ENCODE measurements around the gene METTL23.

DNA sequence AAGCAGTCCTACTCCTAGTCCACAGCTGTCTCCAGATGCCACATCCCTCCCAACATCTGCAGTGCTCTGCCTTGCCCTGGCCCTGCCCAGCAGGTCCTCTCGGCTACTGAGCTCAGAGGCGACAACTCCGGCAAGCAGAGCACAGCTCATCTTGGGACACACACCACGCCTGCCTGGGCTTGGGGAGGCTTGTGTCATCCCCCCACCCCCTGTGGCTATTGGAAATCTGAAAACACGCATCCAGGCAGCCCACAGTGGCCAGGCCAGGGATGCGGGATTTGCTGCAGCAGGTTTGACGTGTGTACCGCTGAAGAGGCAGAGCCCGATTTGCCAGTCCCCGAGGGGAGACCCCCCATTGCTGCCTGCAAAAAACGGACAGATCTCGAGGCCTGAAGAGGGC lies 41.3 kb upstream of the METTL23 start:
- TF ChIP-seq, protein P1, sequence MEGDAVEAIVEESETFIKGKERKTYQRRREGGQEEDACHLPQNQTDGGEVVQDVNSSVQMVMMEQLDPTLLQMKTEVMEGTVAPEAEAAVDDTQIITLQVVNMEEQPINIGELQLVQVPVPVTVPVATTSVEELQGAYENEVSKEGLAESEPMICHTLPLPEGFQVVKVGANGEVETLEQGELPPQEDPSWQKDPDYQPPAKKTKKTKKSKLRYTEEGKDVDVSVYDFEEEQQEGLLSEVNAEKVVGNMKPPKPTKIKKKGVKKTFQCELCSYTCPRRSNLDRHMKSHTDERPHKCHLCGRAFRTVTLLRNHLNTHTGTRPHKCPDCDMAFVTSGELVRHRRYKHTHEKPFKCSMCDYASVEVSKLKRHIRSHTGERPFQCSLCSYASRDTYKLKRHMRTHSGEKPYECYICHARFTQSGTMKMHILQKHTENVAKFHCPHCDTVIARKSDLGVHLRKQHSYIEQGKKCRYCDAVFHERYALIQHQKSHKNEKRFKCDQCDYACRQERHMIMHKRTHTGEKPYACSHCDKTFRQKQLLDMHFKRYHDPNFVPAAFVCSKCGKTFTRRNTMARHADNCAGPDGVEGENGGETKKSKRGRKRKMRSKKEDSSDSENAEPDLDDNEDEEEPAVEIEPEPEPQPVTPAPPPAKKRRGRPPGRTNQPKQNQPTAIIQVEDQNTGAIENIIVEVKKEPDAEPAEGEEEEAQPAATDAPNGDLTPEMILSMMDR (conservative IDR thresholded peaks at IDR 0.05; ENCODE audit: low read depth in 2 of 2) = no peak
- TF ChIP-seq CREB1 (CRISPR knock-in tag; IDR thresholded peaks at IDR 0.05; ENCODE audit: low read depth) (no peak), POLR2AphosphoS5 (IDR thresholded peaks at IDR 0.05; ENCODE audit: low read depth) (no peak), EZH2phosphoT487 (IDR thresholded peaks at IDR 0.05; ENCODE audit: unreplicated experiment) (no peak), EZH2 (IDR thresholded peaks at IDR 0.05; ENCODE audit: low read depth, unreplicated experiment) (no peak), JUNB (IDR thresholded peaks at IDR 0.05; ENCODE audit: unreplicated experiment) (no peak), ZNF331 (CRISPR knock-in tag; IDR thresholded peaks at IDR 0.05; ENCODE audit: low read depth) (no peak), NANOG (IDR thresholded peaks at IDR 0.05; ENCODE audit: borderline replicate concordance) (no peak), ZNF114 (CRISPR knock-in tag; IDR thresholded peaks at IDR 0.05) (no peak), STAT1 (IDR thresholded peaks at IDR 0.05; ENCODE audit: unreplicated experiment) (no peak)
- TF ChIP-seq, protein P2, sequence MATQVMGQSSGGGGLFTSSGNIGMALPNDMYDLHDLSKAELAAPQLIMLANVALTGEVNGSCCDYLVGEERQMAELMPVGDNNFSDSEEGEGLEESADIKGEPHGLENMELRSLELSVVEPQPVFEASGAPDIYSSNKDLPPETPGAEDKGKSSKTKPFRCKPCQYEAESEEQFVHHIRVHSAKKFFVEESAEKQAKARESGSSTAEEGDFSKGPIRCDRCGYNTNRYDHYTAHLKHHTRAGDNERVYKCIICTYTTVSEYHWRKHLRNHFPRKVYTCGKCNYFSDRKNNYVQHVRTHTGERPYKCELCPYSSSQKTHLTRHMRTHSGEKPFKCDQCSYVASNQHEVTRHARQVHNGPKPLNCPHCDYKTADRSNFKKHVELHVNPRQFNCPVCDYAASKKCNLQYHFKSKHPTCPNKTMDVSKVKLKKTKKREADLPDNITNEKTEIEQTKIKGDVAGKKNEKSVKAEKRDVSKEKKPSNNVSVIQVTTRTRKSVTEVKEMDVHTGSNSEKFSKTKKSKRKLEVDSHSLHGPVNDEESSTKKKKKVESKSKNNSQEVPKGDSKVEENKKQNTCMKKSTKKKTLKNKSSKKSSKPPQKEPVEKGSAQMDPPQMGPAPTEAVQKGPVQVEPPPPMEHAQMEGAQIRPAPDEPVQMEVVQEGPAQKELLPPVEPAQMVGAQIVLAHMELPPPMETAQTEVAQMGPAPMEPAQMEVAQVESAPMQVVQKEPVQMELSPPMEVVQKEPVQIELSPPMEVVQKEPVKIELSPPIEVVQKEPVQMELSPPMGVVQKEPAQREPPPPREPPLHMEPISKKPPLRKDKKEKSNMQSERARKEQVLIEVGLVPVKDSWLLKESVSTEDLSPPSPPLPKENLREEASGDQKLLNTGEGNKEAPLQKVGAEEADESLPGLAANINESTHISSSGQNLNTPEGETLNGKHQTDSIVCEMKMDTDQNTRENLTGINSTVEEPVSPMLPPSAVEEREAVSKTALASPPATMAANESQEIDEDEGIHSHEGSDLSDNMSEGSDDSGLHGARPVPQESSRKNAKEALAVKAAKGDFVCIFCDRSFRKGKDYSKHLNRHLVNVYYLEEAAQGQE (IDR thresholded peaks at IDR 0.05; ENCODE audit: unreplicated experiment) = no peak
- TF ChIP-seq, protein P3, sequence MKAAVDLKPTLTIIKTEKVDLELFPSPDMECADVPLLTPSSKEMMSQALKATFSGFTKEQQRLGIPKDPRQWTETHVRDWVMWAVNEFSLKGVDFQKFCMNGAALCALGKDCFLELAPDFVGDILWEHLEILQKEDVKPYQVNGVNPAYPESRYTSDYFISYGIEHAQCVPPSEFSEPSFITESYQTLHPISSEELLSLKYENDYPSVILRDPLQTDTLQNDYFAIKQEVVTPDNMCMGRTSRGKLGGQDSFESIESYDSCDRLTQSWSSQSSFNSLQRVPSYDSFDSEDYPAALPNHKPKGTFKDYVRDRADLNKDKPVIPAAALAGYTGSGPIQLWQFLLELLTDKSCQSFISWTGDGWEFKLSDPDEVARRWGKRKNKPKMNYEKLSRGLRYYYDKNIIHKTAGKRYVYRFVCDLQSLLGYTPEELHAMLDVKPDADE (IDR thresholded peaks at IDR 0.05) = no peak
- TF ChIP-seq, protein P4, sequence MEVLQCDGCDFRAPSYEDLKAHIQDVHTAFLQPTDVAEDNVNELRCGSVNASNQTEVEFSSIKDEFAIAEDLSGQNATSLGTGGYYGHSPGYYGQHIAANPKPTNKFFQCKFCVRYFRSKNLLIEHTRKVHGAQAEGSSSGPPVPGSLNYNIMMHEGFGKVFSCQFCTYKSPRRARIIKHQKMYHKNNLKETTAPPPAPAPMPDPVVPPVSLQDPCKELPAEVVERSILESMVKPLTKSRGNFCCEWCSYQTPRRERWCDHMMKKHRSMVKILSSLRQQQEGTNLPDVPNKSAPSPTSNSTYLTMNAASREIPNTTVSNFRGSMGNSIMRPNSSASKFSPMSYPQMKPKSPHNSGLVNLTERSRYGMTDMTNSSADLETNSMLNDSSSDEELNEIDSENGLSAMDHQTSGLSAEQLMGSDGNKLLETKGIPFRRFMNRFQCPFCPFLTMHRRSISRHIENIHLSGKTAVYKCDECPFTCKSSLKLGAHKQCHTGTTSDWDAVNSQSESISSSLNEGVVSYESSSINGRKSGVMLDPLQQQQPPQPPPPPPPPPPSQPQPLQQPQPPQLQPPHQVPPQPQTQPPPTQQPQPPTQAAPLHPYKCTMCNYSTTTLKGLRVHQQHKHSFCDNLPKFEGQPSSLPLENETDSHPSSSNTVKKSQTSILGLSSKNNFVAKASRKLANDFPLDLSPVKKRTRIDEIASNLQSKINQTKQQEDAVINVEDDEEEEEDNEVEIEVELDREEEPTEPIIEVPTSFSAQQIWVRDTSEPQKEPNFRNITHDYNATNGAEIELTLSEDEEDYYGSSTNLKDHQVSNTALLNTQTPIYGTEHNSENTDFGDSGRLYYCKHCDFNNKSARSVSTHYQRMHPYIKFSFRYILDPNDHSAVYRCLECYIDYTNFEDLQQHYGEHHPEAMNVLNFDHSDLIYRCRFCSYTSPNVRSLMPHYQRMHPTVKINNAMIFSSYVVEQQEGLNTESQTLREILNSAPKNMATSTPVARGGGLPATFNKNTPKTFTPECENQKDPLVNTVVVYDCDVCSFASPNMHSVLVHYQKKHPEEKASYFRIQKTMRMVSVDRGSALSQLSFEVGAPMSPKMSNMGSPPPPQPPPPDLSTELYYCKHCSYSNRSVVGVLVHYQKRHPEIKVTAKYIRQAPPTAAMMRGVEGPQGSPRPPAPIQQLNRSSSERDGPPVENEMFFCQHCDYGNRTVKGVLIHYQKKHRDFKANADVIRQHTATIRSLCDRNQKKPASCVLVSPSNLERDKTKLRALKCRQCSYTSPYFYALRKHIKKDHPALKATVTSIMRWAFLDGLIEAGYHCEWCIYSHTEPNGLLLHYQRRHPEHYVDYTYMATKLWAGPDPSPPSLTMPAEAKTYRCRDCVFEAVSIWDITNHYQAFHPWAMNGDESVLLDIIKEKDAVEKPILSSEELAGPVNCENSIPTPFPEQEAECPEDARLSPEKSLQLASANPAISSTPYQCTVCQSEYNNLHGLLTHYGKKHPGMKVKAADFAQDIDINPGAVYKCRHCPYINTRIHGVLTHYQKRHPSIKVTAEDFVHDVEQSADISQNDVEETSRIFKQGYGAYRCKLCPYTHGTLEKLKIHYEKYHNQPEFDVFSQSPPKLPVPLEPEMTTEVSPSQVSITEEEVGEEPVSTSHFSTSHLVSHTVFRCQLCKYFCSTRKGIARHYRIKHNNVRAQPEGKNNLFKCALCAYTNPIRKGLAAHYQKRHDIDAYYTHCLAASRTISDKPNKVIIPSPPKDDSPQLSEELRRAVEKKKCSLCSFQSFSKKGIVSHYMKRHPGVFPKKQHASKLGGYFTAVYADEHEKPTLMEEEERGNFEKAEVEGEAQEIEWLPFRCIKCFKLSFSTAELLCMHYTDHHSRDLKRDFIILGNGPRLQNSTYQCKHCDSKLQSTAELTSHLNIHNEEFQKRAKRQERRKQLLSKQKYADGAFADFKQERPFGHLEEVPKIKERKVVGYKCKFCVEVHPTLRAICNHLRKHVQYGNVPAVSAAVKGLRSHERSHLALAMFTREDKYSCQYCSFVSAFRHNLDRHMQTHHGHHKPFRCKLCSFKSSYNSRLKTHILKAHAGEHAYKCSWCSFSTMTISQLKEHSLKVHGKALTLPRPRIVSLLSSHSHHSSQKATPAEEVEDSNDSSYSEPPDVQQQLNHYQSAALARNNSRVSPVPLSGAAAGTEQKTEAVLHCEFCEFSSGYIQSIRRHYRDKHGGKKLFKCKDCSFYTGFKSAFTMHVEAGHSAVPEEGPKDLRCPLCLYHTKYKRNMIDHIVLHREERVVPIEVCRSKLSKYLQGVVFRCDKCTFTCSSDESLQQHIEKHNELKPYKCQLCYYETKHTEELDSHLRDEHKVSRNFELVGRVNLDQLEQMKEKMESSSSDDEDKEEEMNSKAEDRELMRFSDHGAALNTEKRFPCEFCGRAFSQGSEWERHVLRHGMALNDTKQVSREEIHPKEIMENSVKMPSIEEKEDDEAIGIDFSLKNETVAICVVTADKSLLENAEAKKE (CRISPR knock-in tag; IDR thresholded peaks at IDR 0.05) = no peak

All from GM23338 (cell line).